ENCODE results near the gene CCDC86. TPM values are rescaled to one million over a fixed set of nuclear protein-coding genes. Genes with fewer than 3 reads are reported as not detected.

The CCDC86 gene
- total and polyA plus RNA-seq, 9 of the 15 experiments (the other 6 are each of a cell fraction or from before 2014, with no cell fraction given) = 4.6 to 102 (median 25.2) TPM

DNA sequence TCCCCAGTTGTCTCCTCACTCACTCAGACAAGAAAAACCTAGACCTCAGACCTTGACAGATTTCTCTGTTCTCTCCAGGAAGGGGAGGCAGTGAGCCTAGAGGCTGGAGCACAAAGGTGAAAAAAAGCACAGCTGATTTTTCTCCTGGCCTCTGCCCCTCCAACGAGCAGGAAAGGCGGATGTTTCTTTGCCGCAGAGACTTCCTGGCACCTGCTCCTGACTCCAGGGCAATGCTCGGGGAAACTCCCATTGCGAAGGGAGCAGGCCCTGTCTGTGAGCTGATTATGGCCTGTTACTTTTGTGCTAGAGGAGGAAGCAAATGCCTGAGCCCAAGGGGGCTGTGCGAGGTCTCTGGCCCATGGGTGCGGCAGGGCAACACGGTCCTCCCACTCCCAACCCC is 31.3 kb upstream of the CCDC86 start:
- ChIA-PET CTCF (ENCODE audit: low intra/inter-chr PET ratio) (no interaction called here), POLR2A (interaction anchor here (0.6 to 1.1 kb wide), 2 partner anchors 10 to 12 kb away, joined by 3 to 5 read pairs; no protein-coding TSS in a partner anchor)
- peaks cover 34 to 60% of the 10 kb centered on the region in 2 experiments; a peak in 4 of 5 replicates for H3K27me3 ChIP-seq (ENCODE audit: control insufficient read depth in 2 of 2, insufficient read depth in 2 of 2, low read length in 2 of 2)
- H3K4me2 ChIP-seq (ENCODE audit: insufficient read depth, low read length) = no peak overlapping the region
- no peaks in the 10 kb centered on the region for H3K36me3 ChIP-seq (ENCODE audit: control insufficient read depth, insufficient read depth, low read length)
- no peak overlapping the region for H3K27ac ChIP-seq (ENCODE audit: extremely low read depth, low read depth, low read length)
- no TSS peak for BruUV-seq (replicated peaks)
- intact Hi-C loops (cut with micrococcal nuclease) (no loop called here), in situ Hi-C loops (cut with MboI) (no loop called here)
- ATAC-seq (no peak), DNase-seq (ENCODE audit: extremely low read depth in 1 of 4, low spot score in 3 of 4) (no peak), FAIRE-seq (no peak)
- H3K9me3 ChIP-seq (replicated peaks; ENCODE audit: control insufficient read depth, insufficient read depth, low read depth, low read length) = no peaks in the 10 kb centered on the region
- no peaks in the 10 kb centered on the region for H3K9me1 ChIP-seq (ENCODE audit: control insufficient read depth, insufficient read depth, low read length)
- TF ChIP-seq ZNF384 (IDR thresholded peaks at IDR 0.05; ENCODE audit: low read depth, low read length) = no peak
- no peak overlapping the region for H3K4me3 ChIP-seq
- no peak overlapping the region for H2AFZ ChIP-seq (ENCODE audit: low read depth, low read length)
- H4K20me1 ChIP-seq (replicated peaks; ENCODE audit: control insufficient read depth, insufficient read depth, low read length) = peaks cover 7% of the 10 kb centered on the region; the same call in 1 of the 2 replicates
- no peaks in the 10 kb centered on the region for H3K4me1 ChIP-seq (replicated peaks in 1 of 2; ENCODE audit: control insufficient read depth in 2 of 2, insufficient read depth in 2 of 2, low read length in 2 of 2)
- no peaks in the 10 kb centered on the region for H3K79me2 ChIP-seq (ENCODE audit: control insufficient read depth, insufficient read depth, low read length)
- no peak overlapping the region for H3K9ac ChIP-seq (ENCODE audit: insufficient read depth in 1 of 2, low read depth in 2 of 2, low read length in 2 of 2)
- WGBS (ENCODE audit: insufficient coverage, low coverage, missing lambda C conversion rate) = under 1% methylated on average over 8 of the region's 8 CpGs

DNA sequence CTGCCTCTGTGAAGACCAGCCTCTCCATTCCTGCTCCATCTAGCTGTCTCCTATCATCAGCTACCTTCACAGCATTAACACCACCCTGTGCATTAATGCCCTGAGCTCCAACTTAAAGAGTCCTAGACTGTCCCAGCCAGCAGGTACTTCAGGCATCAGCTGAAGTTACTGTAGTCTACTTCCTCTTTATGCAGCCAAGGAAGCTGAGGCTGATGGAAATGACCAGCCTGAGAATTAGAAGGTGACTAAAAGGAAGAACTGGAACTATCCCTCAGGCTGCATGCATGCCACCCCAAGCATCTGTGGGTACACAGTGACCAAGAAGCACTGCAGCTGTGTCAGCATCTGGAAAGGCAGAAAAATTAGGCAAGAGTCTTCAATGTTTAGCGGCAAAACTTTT is 28.6 kb upstream of the CCDC86 start:
- FAIRE-seq (no peak), ATAC-seq (no peak), DNase-seq (ENCODE audit: extremely low read depth in 1 of 4, low spot score in 3 of 4) (no peak)
- ChIA-PET CTCF (ENCODE audit: low intra/inter-chr PET ratio) (no interaction called here), POLR2A (no interaction called here)
- in situ Hi-C loops (cut with MboI) = no loop called here
- intact Hi-C loops (cut with micrococcal nuclease) = no loop called here
- no peak overlapping the region for H2AFZ ChIP-seq (ENCODE audit: low read depth, low read length)
- H3K79me2 ChIP-seq (ENCODE audit: control insufficient read depth, insufficient read depth, low read length) = no peaks in the 10 kb centered on the region
- no peak overlapping the region for H3K4me3 ChIP-seq
- H3K9me3 ChIP-seq (replicated peaks; ENCODE audit: control insufficient read depth, insufficient read depth, low read depth, low read length) = no peaks in the 10 kb centered on the region; the same call in 1 of the 2 replicates
- TF ChIP-seq E2F4 (CRISPR knock-in tag; IDR thresholded peaks at IDR 0.05; ENCODE audit: low read depth) (no peak), BCLAF1 (IDR thresholded peaks at IDR 0.05; ENCODE audit: borderline replicate concordance in 1 of 2, control insufficient read depth in 1 of 2, low read depth in 2 of 2, low read length in 1 of 2) (no peak), CCNT2 (IDR thresholded peaks at IDR 0.05; ENCODE audit: borderline replicate concordance, extremely low read depth, insufficient read length, low read depth, low read length) (no peak)
- TF ChIP-seq, protein P1, sequence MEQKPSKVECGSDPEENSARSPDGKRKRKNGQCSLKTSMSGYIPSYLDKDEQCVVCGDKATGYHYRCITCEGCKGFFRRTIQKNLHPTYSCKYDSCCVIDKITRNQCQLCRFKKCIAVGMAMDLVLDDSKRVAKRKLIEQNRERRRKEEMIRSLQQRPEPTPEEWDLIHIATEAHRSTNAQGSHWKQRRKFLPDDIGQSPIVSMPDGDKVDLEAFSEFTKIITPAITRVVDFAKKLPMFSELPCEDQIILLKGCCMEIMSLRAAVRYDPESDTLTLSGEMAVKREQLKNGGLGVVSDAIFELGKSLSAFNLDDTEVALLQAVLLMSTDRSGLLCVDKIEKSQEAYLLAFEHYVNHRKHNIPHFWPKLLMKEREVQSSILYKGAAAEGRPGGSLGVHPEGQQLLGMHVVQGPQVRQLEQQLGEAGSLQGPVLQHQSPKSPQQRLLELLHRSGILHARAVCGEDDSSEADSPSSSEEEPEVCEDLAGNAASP (IDR thresholded peaks at IDR 0.05) = no peak
- TF ChIP-seq, protein P2, sequence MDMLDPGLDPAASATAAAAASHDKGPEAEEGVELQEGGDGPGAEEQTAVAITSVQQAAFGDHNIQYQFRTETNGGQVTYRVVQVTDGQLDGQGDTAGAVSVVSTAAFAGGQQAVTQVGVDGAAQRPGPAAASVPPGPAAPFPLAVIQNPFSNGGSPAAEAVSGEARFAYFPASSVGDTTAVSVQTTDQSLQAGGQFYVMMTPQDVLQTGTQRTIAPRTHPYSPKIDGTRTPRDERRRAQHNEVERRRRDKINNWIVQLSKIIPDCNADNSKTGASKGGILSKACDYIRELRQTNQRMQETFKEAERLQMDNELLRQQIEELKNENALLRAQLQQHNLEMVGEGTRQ (CRISPR knock-in tag; IDR thresholded peaks at IDR 0.05) = no peak
- BruUV-seq (replicated peaks) = no TSS peak
- peaks cover 7% of the 10 kb centered on the region; the same call in 1 of the 2 replicates for H4K20me1 ChIP-seq (replicated peaks; ENCODE audit: control insufficient read depth, insufficient read depth, low read length)
- no peaks in the 10 kb centered on the region for H3K36me3 ChIP-seq (ENCODE audit: control insufficient read depth, insufficient read depth, low read length)
- 0% methylated on average over 1 of the region's 1 CpG for WGBS (ENCODE audit: insufficient coverage, low coverage, missing lambda C conversion rate)
- H3K9ac ChIP-seq (ENCODE audit: insufficient read depth in 1 of 2, low read depth in 2 of 2, low read length in 2 of 2) = no peak overlapping the region
- no peak overlapping the region for H3K27ac ChIP-seq (ENCODE audit: extremely low read depth, low read depth, low read length)
- H3K4me2 ChIP-seq (ENCODE audit: insufficient read depth, low read length) = no peak overlapping the region
- peaks cover 28 to 43% of the 10 kb centered on the region in 2 experiments; a peak in 4 of 5 replicates for H3K27me3 ChIP-seq (ENCODE audit: control insufficient read depth in 2 of 2, insufficient read depth in 2 of 2, low read length in 2 of 2)
- no peaks in the 10 kb centered on the region for H3K4me1 ChIP-seq (replicated peaks in 1 of 2; ENCODE audit: control insufficient read depth in 2 of 2, insufficient read depth in 2 of 2, low read length in 2 of 2)
- no peaks in the 10 kb centered on the region for H3K9me1 ChIP-seq (ENCODE audit: control insufficient read depth, insufficient read depth, low read length)
